ENCODE results near the gene PRAMEF9.
"Not testable (repeated sequence)": the region's sequence is repeated elsewhere in the genome, so short reads cannot be mapped to it uniquely, and the experiment has no call there.

Gene PRAMEF9

DNA sequence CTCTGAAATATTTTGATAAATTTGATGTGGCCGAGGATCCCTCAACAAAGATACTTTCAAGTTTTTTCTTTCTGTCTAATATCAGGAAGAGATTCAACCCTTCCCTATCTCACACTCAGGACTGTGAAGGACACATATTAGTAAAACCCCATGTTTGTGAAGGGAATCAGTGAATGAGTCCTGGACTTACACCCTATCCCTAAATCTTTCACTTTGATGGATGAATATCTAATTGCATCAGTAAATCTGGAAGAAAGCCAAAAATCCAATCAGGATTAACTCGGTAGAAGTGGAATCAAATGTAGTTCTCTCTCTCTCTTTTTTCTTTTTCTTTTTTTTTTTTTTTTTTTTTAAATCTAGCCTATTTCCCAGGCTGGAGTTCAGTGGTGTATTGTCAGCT, at the start of gene PRAMEF9:
TSS of gene PRAMEF9 (plus strand) at position 301 of the 400 bp plus-strand sequence. CDS start 3,433 bp downstream, outside the sequence.
- DNase-seq, result not testable (repeated sequence)

- DNase-seq, result not testable (repeated sequence)
Measured at GRCh38 chr1:13155909-13156308, 15.7 kb upstream of the PRAMEF9 start, which contains the start of gene PRAMEF26. Gene PRAMEF26 (minus strand): TSS chr1:13156009. CDS start chr1:13153095, 2,914 bp downstream.

DNA sequence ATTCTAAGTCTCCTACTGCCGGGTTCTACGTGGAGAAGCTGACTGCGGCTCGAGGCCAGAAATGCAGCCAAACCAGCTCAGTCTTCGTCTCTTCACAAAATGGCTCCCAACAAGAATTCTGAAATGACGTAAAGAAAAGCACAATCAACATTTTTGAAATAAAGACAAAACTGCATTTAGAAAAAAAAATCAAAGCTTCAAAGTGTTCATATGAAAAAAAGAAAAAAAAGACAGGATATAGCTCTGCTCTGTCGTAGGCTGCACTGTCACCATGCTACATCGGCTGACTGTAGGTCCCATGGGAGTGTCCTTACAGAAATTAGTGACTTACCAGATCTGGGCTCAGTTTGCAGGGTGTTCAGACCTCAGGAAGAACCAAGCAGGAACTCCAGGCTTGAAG, 6.1 kb upstream of the PRAMEF9 start, which contains the start of gene HNRNPCL4:
TSS of gene HNRNPCL4 (minus strand) at position 101 of the 400 bp plus-strand sequence. CDS start 164 bp downstream, outside the sequence.
- not testable (repeated sequence) for DNase-seq

- not testable (repeated sequence) for DNase-seq
Measured at GRCh38 chr1:13201309-13201708, 29.7 kb downstream of the PRAMEF9 start, which contains the start of gene PRAMEF13. Gene PRAMEF13 (minus strand): TSS chr1:13201409. CDS start chr1:13199589, 1,820 bp downstream.

- not testable (repeated sequence) for DNase-seq
Measured at GRCh38 chr1:13208712-13209111, 37.1 kb downstream of the PRAMEF9 start.

DNA sequence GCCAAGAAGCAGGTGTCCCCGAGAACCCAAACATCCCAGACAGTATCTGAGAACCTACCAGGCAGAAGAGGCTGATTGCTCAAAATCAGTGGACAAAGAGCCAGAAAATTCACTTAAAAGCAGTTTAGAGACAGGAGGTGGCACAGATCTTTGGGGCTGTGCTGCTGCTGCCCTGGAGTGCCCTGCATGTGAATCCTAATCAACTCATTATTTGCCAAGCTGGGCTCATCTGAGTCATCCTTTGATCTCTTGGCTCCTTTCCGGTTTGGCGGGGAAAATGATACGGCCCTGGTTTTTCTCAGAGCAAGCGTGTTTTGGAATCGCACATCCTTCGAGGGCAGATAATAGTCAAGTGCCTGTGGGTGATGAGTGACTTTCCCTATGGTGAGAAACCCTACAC, 45.0 kb downstream of the PRAMEF9 start:
- not testable (repeated sequence) for DNase-seq

DNA sequence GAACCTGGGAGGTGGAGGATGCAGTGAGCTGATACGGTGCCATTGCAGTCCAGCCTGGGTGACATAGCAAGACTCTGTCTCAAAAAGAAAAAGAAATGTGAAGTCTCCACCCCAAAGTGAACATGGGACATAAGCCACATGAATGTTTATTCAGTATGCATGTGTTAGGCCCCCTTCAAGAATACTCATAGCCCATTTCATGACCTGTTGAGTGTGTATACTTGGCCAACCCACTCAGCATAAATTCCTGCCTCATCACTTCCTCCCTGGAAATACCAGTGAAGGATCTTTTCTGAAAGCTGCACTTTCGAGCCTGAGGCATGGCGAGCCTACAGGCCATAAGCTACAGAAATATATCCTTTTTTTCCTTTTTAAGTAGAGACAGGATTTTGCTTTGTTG, 47.6 kb downstream of the PRAMEF9 start:
- DNase-seq, result not testable (repeated sequence)

DNA sequence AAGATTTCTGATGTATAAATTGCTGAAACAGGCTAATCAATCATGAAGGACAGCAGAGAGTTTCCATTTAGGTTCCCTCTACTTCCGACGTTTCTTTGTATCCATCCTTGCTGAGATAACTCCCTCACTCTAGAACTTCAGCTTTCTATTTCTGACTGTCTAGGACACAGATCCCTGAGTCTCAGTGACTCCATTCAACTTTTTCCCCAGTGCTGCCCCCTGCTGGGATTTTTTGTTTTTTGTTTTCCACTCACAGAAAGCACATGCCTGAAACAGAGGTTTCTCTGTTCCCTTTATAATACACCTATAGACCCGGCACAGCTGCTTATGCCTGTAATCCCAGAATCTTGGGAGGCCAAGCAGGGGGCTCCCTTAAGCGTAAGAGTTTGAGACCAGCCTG, 51.1 kb downstream of the PRAMEF9 start:
- not testable (repeated sequence) for DNase-seq

DNA sequence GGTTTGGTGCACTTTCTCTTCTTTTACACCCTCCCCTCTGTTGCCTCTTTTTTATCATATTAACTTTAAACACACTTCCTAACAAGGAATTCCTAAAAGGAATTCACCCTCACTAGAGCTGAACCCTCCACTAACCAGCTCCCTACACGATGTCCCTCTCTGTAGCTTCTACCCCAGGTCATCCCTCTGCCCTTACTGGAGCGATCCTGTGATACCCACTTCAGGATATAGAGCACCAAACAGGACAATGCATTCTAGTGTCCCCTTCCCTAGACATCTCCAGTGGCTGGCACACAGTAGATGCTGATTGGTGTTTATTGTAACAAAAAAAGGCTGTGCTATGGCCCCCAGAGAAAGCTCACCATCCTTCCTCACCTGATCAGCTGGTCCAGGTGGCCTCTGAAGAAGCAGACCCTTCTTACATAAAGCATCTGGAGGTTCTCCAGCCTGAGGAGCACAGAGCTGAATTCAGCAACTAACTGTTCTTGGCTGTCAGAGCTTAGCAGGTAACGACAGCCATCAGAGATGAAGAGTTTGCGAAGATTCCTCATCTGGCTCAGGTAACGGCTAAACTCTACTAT, 52.9 kb downstream of the PRAMEF9 start:
- DNase-seq, result no peak

DNA sequence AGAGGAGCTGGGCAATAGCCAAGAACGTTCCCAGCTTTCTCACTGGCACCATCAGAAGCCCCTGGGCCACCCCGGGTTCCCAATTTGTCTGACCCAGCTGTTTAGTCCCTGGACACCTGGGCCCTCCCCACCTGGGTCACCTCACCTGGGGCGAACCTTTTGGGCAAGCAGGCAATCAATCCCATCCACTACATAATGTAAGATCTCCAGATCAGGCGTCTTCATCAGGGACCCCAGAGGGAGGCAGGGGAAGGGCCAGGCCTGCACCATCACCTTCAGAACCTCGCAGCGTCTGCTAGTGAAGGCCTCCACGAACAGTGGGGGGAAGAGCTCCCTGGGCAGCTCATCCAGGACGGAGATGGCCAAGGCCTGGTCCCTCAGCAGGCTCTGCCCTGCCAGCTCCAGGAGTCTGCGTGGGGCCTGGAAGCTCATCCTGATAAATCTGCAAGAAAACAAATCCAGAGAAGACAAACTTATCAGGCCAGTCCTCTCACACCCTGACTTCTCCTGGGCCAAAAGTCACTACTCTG, 54.1 kb downstream of the PRAMEF9 start, which contains the start of gene PRAMEF18:
TSS of gene PRAMEF18 (minus strand) at position 480 of the 530 bp plus-strand sequence. CDS start at position 432, 48 bp downstream.
- not testable (repeated sequence) for DNase-seq

- DNase-seq, result not testable (repeated sequence)
Measured at GRCh38 chr1:13227271-13228055, 55.8 kb downstream of the PRAMEF9 start.

- no peak for DNase-seq
Measured at GRCh38 chr1:13228343-13228781, 56.7 kb downstream of the PRAMEF9 start.
